Stimulated activated CD8-positive, alpha-beta memory T cell treated with anti-CD3 and anti-CD28 coated beads, Interleukin-12 subunit alpha, Interleukin-12 subunit beta, amount 100 ng/mL, for 24 hours (primary cell): ENCODE measurements around the gene RBKS.

Experiments used
- DNase-seq: peaks from one replicate; pipeline ENCODE4 v3.0.0-alpha.2; 2020; ENCODE audit errors: extremely low read depth

RBKS gene

DNA sequence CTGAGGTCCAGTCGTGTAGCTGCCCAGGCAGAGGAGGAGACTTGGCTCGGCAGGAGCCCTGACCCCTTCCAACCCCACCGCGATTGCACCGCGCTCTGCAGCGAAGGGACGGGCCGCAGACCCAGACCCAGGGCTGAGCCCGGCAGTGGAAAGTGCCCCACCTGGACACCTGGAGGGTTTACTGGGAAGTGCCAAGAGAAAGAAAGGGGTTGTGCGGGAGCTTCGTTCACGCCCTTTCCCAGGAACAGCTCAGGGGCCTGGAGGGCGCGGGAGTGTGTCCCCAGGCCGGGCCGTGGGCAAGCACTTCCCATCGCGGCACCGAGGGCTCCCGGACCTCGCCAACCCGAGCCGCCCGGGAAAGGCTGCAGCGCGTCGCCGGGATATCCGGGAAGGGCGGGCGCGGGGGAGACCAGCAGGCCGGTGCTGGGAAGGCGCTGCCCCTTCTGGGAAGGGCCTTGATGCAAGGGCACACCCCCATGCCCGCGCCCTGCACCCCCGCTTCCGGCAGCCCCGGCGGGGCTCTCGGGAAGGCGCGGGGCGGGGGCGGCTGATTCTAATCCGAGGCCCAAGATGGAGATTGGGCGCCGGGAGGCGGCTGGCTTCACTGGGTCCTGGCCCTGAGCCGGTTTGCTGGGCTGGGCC is 154.8 kb downstream of the RBKS start:
- peak; percentile 28 for DNase-seq

DNA sequence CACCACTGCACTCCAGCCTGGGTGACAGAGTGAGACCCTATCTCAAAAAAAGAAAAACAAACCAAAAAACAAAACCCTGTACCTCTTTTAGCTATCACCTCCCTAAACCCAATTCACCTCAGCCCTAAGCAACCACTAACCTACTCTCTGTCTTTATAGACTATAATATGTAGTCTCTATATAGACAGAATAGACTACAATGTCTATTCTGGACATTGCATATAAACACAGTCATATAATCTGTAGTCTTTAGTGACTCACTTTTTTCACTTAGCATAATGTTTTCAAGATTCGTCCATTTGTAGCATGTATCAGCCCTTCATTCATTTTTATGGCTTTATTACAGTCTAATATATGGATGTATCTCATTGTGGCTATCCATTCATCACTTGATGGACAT is 155.9 kb downstream of the RBKS start:
- no peak for DNase-seq
